ENCODE data around the gene OR13H1. TPM values are rescaled to one million over a fixed set of nuclear protein-coding genes. Genes with fewer than 3 reads are reported as not detected.
"Not testable (repeated sequence)": the region's sequence is repeated elsewhere in the genome, so short reads cannot be mapped to it uniquely, and the experiment has no call there.

The OR13H1 gene, protein sequence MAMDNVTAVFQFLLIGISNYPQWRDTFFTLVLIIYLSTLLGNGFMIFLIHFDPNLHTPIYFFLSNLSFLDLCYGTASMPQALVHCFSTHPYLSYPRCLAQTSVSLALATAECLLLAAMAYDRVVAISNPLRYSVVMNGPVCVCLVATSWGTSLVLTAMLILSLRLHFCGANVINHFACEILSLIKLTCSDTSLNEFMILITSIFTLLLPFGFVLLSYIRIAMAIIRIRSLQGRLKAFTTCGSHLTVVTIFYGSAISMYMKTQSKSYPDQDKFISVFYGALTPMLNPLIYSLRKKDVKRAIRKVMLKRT
- not detected for polyA plus RNA-seq (2013, experiment 1 of 4)
- polyA plus RNA-seq (2013, experiment 2 of 4) = not detected
- polyA plus RNA-seq (2013, experiment 3 of 4) = not detected
- polyA plus RNA-seq (2013, experiment 4 of 4) = not detected

DNA sequence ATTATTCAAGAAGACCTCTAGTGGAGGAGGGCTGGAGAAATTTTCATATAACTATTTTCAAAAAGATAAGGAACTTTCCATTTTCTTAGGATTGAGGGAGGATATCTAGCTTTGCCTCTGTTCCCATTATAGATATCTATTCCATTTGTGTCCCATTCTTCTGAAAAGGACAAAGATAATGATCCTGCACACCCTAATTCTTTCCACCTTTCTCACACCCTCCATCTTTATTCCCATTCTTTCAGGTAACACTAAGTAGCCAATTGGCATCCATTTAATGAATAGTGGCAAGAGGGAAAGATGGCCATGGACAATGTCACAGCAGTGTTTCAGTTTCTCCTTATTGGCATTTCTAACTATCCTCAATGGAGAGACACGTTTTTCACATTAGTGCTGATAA is at the start of gene OR13H1:
Gene OR13H1 (plus strand): TSS at position 301 of the 400 bp plus-strand sequence. CDS start 0 bp downstream, at position 301.
- Histone ChIP-seq H3K36me3 (ENCODE audit: control insufficient read depth, insufficient read depth, low read length) (no peaks in the 10 kb centered on the region), H3K4me3 (ENCODE audit: insufficient read depth, low read depth, low read length) (no peak within 1 kb of the TSS), H3K9me3 (ENCODE audit: control insufficient read depth, low read length) (no peaks in the 10 kb centered on the region), H3K27ac (ENCODE audit: insufficient read depth, low read depth, low read length, poor library complexity, severe bottlenecking) (no peak within 1 kb of the TSS), H3K27me3 (ENCODE audit: control insufficient read depth, insufficient read depth, low read length, poor library complexity, severe bottlenecking) (no peaks in the 10 kb centered on the region), H3K4me1 (ENCODE audit: control insufficient read depth, insufficient read depth, low read length) (no peaks in the 10 kb centered on the region)
- 78 to 80% methylated on average over 1 of the region's 1 CpG for WGBS, 2 experiments

DNA sequence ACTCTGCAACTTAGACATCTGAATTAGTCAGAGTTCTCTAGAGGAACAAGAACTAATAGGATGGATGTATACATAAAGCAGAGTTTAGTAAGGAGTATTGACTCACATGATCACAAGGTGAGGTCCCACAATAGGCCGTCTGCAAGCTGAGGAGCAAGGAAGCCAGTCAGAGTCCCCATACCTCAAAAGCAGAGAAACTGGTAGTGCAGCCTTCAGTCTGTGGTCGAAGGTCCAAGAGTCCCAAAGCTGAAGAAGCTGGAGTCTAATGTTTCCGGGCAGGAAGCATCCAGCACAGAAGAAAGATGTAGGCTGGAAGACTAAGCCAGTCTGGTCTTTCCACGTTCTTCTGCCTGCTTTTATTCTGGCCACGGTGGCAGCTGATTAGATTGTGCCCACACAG is 42.3 kb upstream of the OR13H1 start:
- not testable (repeated sequence) for H3K27ac ChIP-seq (ENCODE audit: insufficient read depth, low read depth, low read length, poor library complexity, severe bottlenecking); H3K4me1 ChIP-seq (ENCODE audit: control insufficient read depth, insufficient read depth, low read length); H3K27me3 ChIP-seq (ENCODE audit: control insufficient read depth, insufficient read depth, low read length, poor library complexity, severe bottlenecking); H3K4me3 ChIP-seq (ENCODE audit: insufficient read depth, low read depth, low read length); H3K9me3 ChIP-seq (ENCODE audit: control insufficient read depth, low read length); H3K36me3 ChIP-seq (ENCODE audit: control insufficient read depth, insufficient read depth, low read length)
- WGBS, 2 experiments = 91 to 96% methylated on average over 5 of the region's 5 CpGs

GRCh38 chrX:131513159-131513914 is 30.5 kb upstream of the OR13H1 start:
- 94 to 97% methylated on average over 8 of the region's 9 CpGs for whole genome bisulfite sequencing, 2 experiments
- no peak overlapping the region for H3K4me3 ChIP-seq (ENCODE audit: insufficient read depth, low read depth, low read length)
- H3K27me3 ChIP-seq (ENCODE audit: control insufficient read depth, insufficient read depth, low read length, poor library complexity, severe bottlenecking) = no peaks in the 10 kb centered on the region

GRCh38 chrX:131521824-131522223 is 22.1 kb upstream of the OR13H1 start:
- Histone ChIP-seq H3K36me3 (ENCODE audit: control insufficient read depth, insufficient read depth, low read length) (no peaks in the 10 kb centered on the region), H3K4me3 (ENCODE audit: insufficient read depth, low read depth, low read length) (no peak overlapping the region), H3K27me3 (ENCODE audit: control insufficient read depth, insufficient read depth, low read length, poor library complexity, severe bottlenecking) (no peaks in the 10 kb centered on the region), H3K9me3 (ENCODE audit: control insufficient read depth, low read length) (peaks cover 2% of the 10 kb centered on the region), H3K27ac (ENCODE audit: insufficient read depth, low read depth, low read length, poor library complexity, severe bottlenecking) (no peak overlapping the region), H3K4me1 (ENCODE audit: control insufficient read depth, insufficient read depth, low read length) (no peaks in the 10 kb centered on the region)
- WGBS, 2 experiments = 84 to 100% methylated on average over 2 of the region's 2 CpGs

More at GRCh38 chrX:131513159-131513914, 30.5 kb upstream of the OR13H1 start:
- Histone ChIP-seq H3K36me3 (ENCODE audit: control insufficient read depth, insufficient read depth, low read length) (peaks cover 2% of the 10 kb centered on the region), H3K27ac (ENCODE audit: insufficient read depth, low read depth, low read length, poor library complexity, severe bottlenecking) (no peak overlapping the region), H3K9me3 (ENCODE audit: control insufficient read depth, low read length) (peaks cover 2% of the 10 kb centered on the region), H3K4me1 (ENCODE audit: control insufficient read depth, insufficient read depth, low read length) (no peaks in the 10 kb centered on the region)

DNA sequence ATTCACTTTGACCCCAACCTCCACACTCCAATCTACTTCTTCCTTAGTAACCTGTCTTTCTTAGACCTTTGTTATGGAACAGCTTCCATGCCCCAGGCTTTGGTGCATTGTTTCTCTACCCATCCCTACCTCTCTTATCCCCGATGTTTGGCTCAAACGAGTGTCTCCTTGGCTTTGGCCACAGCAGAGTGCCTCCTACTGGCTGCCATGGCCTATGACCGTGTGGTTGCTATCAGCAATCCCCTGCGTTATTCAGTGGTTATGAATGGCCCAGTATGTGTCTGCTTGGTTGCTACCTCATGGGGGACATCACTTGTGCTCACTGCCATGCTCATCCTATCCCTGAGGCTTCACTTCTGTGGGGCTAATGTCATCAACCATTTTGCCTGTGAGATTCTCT is 344 bp downstream of the OR13H1 start:
- Histone ChIP-seq H3K36me3 (ENCODE audit: control insufficient read depth, insufficient read depth, low read length) (no peaks in the 10 kb centered on the region), H3K27ac (ENCODE audit: insufficient read depth, low read depth, low read length, poor library complexity, severe bottlenecking) (no peak overlapping the region), H3K27me3 (ENCODE audit: control insufficient read depth, insufficient read depth, low read length, poor library complexity, severe bottlenecking) (no peaks in the 10 kb centered on the region), H3K4me3 (ENCODE audit: insufficient read depth, low read depth, low read length) (no peak overlapping the region), H3K9me3 (ENCODE audit: control insufficient read depth, low read length) (no peaks in the 10 kb centered on the region), H3K4me1 (ENCODE audit: control insufficient read depth, insufficient read depth, low read length) (no peaks in the 10 kb centered on the region)
- 90 to 95% methylated on average over 4 of the region's 4 CpGs for WGBS, 2 experiments

DNA sequence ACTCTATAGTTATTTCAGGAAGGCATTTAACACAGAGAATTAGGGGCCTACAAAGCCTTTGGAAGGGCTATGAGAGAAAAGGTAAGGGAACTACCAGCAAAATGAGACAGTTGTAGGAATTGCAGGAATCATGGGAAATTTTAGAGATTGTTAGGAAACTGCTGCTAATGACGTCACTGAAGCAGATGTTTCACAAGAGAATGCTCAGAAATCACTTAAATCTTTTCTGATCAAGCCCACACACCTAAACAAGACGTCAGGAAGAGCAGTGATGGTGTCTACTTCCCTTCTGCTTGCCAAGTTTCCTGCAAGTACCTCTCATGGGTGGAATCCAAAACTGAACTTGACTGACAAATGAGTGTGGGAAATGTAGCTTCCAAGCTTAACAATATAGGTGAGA is 5.1 kb downstream of the OR13H1 start:
- no peaks in the 10 kb centered on the region for H3K27me3 ChIP-seq (ENCODE audit: control insufficient read depth, insufficient read depth, low read length, poor library complexity, severe bottlenecking)
- H3K36me3 ChIP-seq (ENCODE audit: control insufficient read depth, insufficient read depth, low read length) = no peaks in the 10 kb centered on the region
- WGBS, 2 experiments = 77 to 93% methylated on average over 2 of the region's 2 CpGs

DNA sequence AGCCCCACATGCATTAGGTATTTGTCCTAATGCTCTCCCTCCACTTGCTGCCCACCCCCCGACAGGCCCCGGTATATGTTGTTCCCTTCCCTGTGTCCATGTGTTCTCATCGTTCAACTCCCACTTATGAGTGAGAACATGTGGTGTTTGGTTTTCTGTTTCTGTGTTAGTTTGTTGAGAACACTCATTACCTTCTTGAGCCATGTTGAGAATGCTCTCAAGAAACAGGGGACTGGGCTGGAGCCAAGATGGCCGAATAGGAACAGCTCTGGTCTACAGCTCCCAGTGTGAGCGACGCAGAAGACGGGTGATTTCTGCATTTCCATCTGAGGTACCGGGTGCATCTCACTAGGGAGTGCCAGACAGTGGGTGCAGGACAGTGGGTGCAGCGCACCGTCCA is 8.6 kb downstream of the OR13H1 start:
- not testable (repeated sequence) for H3K4me3 ChIP-seq (ENCODE audit: insufficient read depth, low read depth, low read length); H3K36me3 ChIP-seq (ENCODE audit: control insufficient read depth, insufficient read depth, low read length); H3K4me1 ChIP-seq (ENCODE audit: control insufficient read depth, insufficient read depth, low read length); H3K27me3 ChIP-seq (ENCODE audit: control insufficient read depth, insufficient read depth, low read length, poor library complexity, severe bottlenecking); H3K27ac ChIP-seq (ENCODE audit: insufficient read depth, low read depth, low read length, poor library complexity, severe bottlenecking); H3K9me3 ChIP-seq (ENCODE audit: control insufficient read depth, low read length)
- WGBS, 2 experiments = 78 to 84% methylated on average over 7 to 10 of the region's 10 CpGs

More for the DNA sequence above, 5.1 kb downstream of the OR13H1 start:
- no peaks in the 10 kb centered on the region for H3K4me1 ChIP-seq (ENCODE audit: control insufficient read depth, insufficient read depth, low read length)
- no peaks in the 10 kb centered on the region for H3K9me3 ChIP-seq (ENCODE audit: control insufficient read depth, low read length)
- no peak overlapping the region for H3K27ac ChIP-seq (ENCODE audit: insufficient read depth, low read depth, low read length, poor library complexity, severe bottlenecking)
- no peak overlapping the region for H3K4me3 ChIP-seq (ENCODE audit: insufficient read depth, low read depth, low read length)

GRCh38 chrX:131558562-131558961 is 14.7 kb downstream of the OR13H1 start:
- Histone ChIP-seq H3K27ac (ENCODE audit: insufficient read depth, low read depth, low read length, poor library complexity, severe bottlenecking) (no peak overlapping the region), H3K27me3 (ENCODE audit: control insufficient read depth, insufficient read depth, low read length, poor library complexity, severe bottlenecking) (no peaks in the 10 kb centered on the region), H3K4me1 (ENCODE audit: control insufficient read depth, insufficient read depth, low read length) (no peaks in the 10 kb centered on the region), H3K4me3 (ENCODE audit: insufficient read depth, low read depth, low read length) (no peak overlapping the region), H3K9me3 (ENCODE audit: control insufficient read depth, low read length) (no peaks in the 10 kb centered on the region), H3K36me3 (ENCODE audit: control insufficient read depth, insufficient read depth, low read length) (no peaks in the 10 kb centered on the region)
- WGBS, 2 experiments = 100% methylated on average over 1 to 3 of the region's 4 CpGs

DNA sequence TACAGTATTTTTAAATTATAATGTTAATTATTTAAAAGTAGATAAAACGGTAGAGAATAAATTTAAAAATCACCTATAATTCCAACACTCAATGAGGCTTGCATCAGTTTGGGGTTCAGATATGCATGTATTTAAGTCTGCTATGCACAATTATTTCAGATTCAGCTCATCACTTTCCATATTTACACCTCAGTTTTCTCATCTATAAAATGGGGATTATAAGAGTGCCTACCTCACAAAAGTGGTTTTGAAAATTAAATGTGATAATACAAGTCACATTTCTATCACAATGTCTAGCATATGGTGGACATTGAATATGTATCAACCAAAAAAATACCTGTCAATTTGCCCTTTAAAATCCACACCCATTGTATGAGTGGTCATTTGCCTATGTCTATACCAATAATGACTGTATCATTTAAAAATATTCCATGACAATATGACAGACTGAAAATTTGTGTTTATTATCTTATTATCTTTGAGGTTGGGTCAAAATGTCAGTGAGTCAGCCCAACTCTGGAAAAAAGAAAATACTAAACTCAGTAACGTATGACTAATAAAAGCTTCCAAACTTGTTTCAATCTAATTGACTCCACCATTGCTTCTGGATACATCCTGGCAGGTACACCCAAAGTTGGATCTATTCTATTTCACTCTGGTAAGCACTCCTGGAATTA is 20.8 kb downstream of the OR13H1 start:
- 100% methylated on average over 1 of the region's 2 CpGs for WGBS, 2 experiments
- no peaks in the 10 kb centered on the region for H3K36me3 ChIP-seq (ENCODE audit: control insufficient read depth, insufficient read depth, low read length)
- H3K4me3 ChIP-seq (ENCODE audit: insufficient read depth, low read depth, low read length) = no peak overlapping the region
- no peaks in the 10 kb centered on the region for H3K4me1 ChIP-seq (ENCODE audit: control insufficient read depth, insufficient read depth, low read length)
- no peaks in the 10 kb centered on the region for H3K9me3 ChIP-seq (ENCODE audit: control insufficient read depth, low read length)
- H3K27ac ChIP-seq (ENCODE audit: insufficient read depth, low read depth, low read length, poor library complexity, severe bottlenecking) = no peak overlapping the region
- H3K27me3 ChIP-seq (ENCODE audit: control insufficient read depth, insufficient read depth, low read length, poor library complexity, severe bottlenecking) = no peaks in the 10 kb centered on the region

- 96 to 100% methylated on average over 3 to 4 of the region's 4 CpGs for WGBS, 2 experiments
- H3K36me3 ChIP-seq (ENCODE audit: control insufficient read depth, insufficient read depth, low read length) = no peaks in the 10 kb centered on the region
- no peaks in the 10 kb centered on the region for H3K9me3 ChIP-seq (ENCODE audit: control insufficient read depth, low read length)
- H3K27ac ChIP-seq (ENCODE audit: insufficient read depth, low read depth, low read length, poor library complexity, severe bottlenecking) = no peak overlapping the region
- H3K4me1 ChIP-seq (ENCODE audit: control insufficient read depth, insufficient read depth, low read length) = no peaks in the 10 kb centered on the region
- H3K27me3 ChIP-seq (ENCODE audit: control insufficient read depth, insufficient read depth, low read length, poor library complexity, severe bottlenecking) = no peaks in the 10 kb centered on the region
- H3K4me3 ChIP-seq (ENCODE audit: insufficient read depth, low read depth, low read length) = no peak overlapping the region
Measured at GRCh38 chrX:131565909-131566308, 22.0 kb downstream of the OR13H1 start.

Measured in ectodermal cell (in vitro differentiated cells).